PFSK-1 (cell line): ENCODE measurements around the gene CHRNE.

Experiments used
- FOXP2 ChIP-seq: optimal IDR thresholded peaks from 2 replicates; pipeline ENCODE3; 2011; ENCODE audit warnings: borderline replicate concordance, control low read depth, inconsistent platforms; ENCODE audit not compliant: insufficient read depth; ENCODE audit errors: extremely low read length, extremely low read depth
- POLR2AphosphoS5 ChIP-seq: IDR thresholded peaks from 2 replicates; pipeline ENCODE4 v1.6.1; 2012; ENCODE audit warnings: low read depth, mild to moderate bottlenecking, control low read depth, low read length, moderate library complexity
- SIN3A ChIP-seq: IDR thresholded peaks from 2 replicates; pipeline ENCODE4 v1.6.1; 2012; ENCODE audit warnings: mild to moderate bottlenecking, low read length, moderate library complexity, borderline replicate concordance; ENCODE audit not compliant: insufficient read depth
- TAF1 ChIP-seq: IDR thresholded peaks from 2 replicates; pipeline ENCODE4 v1.6.1; 2012; ENCODE audit warnings: low read length, control low read depth, borderline replicate concordance; ENCODE audit not compliant: insufficient read depth
- TF ChIP-seq, protein P1 (sequence below), 2 experiments: IDR thresholded peaks; 2 replicates each; pipeline versions ENCODE4 v1.6.1 to v1.8.0; 2011 to 2012; ENCODE audit warnings: low read depth in 2 of 2, low read length in 2 of 2, control low read depth in 1 of 2, inconsistent platforms in 1 of 2, mild to moderate bottlenecking in 1 of 2, moderate library complexity in 1 of 2; ENCODE audit not compliant: insufficient read depth in 1 of 2

Gene CHRNE

DNA sequence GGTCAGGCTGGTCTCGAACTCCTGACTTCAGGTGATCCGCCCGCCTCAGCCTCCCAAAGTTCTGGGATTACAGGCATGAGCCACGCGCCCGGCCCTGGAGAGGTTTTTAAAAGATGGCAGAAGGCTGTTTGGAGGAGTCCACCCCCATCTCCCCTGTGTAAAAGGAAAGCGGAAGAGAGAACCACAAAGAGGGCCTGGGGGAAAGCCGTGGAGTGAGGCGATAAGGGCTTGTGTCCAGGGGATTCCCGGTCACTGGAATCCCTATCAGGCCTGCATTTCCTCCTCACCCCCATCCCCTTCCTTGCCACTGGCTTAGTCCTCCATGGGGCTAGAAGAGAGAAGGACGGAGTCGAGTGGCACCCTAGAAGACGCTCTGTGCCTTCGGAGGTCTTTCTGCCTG is 29.1 kb upstream of the CHRNE start, which contains the start of gene GP1BA:
GP1BA (plus strand) TSS at position 315 of the 400 bp plus-strand sequence. CDS start 328 bp downstream, outside the sequence.
- TF ChIP-seq FOXP2 (no peak), SIN3A (no peak), TAF1 (no peak), POLR2AphosphoS5 (no peak)
- TF ChIP-seq, protein P1, sequence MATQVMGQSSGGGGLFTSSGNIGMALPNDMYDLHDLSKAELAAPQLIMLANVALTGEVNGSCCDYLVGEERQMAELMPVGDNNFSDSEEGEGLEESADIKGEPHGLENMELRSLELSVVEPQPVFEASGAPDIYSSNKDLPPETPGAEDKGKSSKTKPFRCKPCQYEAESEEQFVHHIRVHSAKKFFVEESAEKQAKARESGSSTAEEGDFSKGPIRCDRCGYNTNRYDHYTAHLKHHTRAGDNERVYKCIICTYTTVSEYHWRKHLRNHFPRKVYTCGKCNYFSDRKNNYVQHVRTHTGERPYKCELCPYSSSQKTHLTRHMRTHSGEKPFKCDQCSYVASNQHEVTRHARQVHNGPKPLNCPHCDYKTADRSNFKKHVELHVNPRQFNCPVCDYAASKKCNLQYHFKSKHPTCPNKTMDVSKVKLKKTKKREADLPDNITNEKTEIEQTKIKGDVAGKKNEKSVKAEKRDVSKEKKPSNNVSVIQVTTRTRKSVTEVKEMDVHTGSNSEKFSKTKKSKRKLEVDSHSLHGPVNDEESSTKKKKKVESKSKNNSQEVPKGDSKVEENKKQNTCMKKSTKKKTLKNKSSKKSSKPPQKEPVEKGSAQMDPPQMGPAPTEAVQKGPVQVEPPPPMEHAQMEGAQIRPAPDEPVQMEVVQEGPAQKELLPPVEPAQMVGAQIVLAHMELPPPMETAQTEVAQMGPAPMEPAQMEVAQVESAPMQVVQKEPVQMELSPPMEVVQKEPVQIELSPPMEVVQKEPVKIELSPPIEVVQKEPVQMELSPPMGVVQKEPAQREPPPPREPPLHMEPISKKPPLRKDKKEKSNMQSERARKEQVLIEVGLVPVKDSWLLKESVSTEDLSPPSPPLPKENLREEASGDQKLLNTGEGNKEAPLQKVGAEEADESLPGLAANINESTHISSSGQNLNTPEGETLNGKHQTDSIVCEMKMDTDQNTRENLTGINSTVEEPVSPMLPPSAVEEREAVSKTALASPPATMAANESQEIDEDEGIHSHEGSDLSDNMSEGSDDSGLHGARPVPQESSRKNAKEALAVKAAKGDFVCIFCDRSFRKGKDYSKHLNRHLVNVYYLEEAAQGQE (IDR thresholded peaks at IDR 0.05; ENCODE audit: insufficient read depth in 1 of 2, low read depth in 2 of 2, low read length in 2 of 2): no peak

DNA sequence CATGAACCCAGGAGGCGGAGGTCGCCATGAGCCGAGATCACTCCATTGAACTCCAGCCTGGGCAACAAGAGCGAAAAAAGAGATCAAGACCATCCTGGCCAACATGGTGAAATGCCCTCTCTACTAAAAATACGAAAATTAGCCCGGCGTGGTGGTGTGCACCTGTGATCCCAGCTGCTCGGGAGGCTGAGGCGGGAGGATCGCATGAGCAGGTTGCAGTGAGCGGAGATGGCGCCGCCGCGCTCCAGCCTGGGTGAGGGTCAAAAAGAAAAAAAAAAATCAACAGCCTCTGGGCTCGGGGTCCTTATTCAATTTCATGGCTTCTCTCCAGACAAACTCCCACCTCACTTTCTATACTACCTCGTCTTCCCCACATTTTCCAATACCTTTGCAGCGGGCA is 26.0 kb upstream of the CHRNE start:
- TF ChIP-seq, protein P1 (IDR thresholded peaks at IDR 0.05; ENCODE audit: insufficient read depth in 1 of 2, low read depth in 2 of 2, low read length in 2 of 2): no peak
- TF ChIP-seq POLR2AphosphoS5 (no peak), SIN3A (no peak), TAF1 (no peak), FOXP2 (no peak)

DNA sequence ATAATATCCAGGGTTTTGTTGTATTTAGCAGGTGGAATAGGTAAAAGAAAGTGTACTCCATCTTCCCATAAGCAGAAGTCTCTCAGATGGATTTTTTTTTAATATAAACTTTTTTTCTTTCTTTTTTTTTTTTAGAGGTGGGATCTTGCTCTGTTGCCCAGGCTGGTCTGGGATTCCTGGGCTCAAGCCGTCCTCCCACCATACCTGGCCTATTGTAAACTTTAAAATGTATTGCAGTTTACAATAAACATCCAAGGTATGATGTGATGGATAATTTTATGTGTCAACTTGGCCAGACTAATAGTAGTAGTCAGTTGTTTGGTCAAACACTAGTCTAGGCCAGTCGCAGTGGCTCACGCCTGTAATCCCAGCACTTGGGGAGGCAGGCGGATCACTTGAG is 18.4 kb upstream of the CHRNE start:
- TF ChIP-seq TAF1: no peak
- TF ChIP-seq SIN3A: no peak
- no peak for TF ChIP-seq POLR2AphosphoS5
- TF ChIP-seq FOXP2: no peak
- TF ChIP-seq, protein P1 (IDR thresholded peaks at IDR 0.05; ENCODE audit: insufficient read depth in 1 of 2, low read depth in 2 of 2, low read length in 2 of 2): no peak

DNA sequence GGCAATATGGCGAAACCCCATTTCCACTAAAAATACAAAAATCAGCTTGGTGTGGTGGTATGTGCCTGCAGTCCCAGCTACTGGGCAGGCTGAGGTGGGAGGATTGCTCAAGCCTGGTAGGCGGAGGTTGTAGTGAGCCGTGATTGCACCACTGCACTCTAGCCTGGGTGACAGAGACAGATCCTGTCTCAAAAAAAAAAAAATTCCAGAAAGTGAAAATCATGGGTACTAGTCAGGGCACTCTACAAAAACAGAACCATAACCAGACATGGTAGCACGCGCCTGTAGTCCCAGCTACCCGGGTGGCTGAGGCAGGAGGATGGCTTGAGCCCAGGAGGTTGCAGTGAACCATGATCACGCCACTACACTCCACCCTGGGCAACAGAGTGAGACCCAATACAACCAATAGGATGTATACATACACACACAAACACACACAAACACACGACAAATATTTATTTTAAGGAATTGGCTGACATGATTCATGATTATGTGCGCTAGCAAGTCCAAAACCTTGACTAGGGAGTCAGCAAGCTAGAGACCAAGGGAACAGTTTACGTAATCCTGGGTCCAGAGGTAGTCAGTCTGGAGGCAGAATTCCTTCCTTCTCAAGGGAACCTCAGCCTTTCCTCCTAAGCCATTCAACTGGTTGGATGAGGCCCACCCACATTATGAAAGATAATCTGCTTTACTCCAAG is 17.6 kb upstream of the CHRNE start:
- TF ChIP-seq POLR2AphosphoS5: no peak
- TF ChIP-seq TAF1: no peak
- TF ChIP-seq, protein P1 (IDR thresholded peaks at IDR 0.05; ENCODE audit: insufficient read depth in 1 of 2, low read depth in 2 of 2, low read length in 2 of 2): no peak
- no peak for TF ChIP-seq SIN3A
- no peak for TF ChIP-seq FOXP2

DNA sequence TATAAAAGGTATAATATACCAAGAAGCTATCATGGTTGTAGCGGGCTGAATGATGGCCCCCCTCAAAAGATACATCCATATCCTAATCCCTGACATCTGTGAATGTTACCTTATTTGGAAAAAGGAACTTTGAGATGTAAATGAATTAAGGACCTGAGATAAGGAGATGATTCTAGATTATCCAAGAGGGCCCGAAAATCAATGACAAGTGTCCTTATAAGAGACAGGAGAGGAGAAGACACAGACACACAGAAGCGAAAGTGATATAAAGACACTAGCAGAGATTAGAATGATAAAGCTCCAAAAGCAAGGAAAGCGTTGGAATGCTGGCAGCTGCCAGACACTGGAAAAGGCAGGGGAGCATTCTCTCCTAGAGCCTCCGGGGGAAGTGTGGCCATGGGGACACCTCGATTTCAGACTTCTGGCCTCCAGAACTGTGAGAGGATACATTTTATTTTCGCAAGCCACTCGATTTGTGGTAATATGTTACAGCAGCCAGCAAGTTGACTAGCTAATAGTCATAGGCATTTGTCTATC is 16.7 kb upstream of the CHRNE start:
- TF ChIP-seq TAF1: no peak
- TF ChIP-seq POLR2AphosphoS5: no peak
- no peak for TF ChIP-seq SIN3A
- TF ChIP-seq FOXP2: no peak
- TF ChIP-seq, protein P1 (IDR thresholded peaks at IDR 0.05; ENCODE audit: insufficient read depth in 1 of 2, low read depth in 2 of 2, low read length in 2 of 2): no peak
